GM18507 (cell line): ENCODE data around the gene PIK3R4.

Source experiments
- DNase-seq: peaks from one replicate; pipeline ENCODE4 v3.0.0; 2011; ENCODE audit warnings: low read depth; ENCODE audit not compliant: insufficient read length; ENCODE audit errors: extremely low spot score
- FAIRE-seq: peaks from 2 replicates; lab custom pipeline; 2011; peaks lifted over from hg19 to GRCh38; lab: Jason Lieb, UNC

PIK3R4 gene

GRCh38 chr3:130746246-130747039 lies at the start of gene PIK3R4:
Gene PIK3R4 (minus strand): TSS chr3:130746829. CDS start chr3:130745218, 1,611 bp downstream.
- FAIRE-seq (peak; percentile 99), DNase-seq (peak; percentile 89)

GRCh38 chr3:130795396-130795795 lies 48.8 kb upstream of the PIK3R4 start:
- FAIRE-seq (peak; percentile 26), DNase-seq (no peak)

GRCh38 chr3:130792246-130792645 lies 45.6 kb upstream of the PIK3R4 start:
- FAIRE-seq (no peak), DNase-seq (no peak)

- DNase-seq (no peak), FAIRE-seq (no peak)
Observed at GRCh38 chr3:130789782-130790322, 43.2 kb upstream of the PIK3R4 start.

- no peak for FAIRE-seq
- no peak for DNase-seq
Observed at GRCh38 chr3:130787422-130788068, 40.9 kb upstream of the PIK3R4 start.

GRCh38 chr3:130786306-130786705 lies 39.7 kb upstream of the PIK3R4 start:
- no peak for DNase-seq
- FAIRE-seq: no peak

GRCh38 chr3:130783629-130784028 lies 37.0 kb upstream of the PIK3R4 start:
- DNase-seq: no peak
- no peak for FAIRE-seq

- DNase-seq (no peak), FAIRE-seq (peak; percentile 48)
Observed at GRCh38 chr3:130779486-130779885, 32.9 kb upstream of the PIK3R4 start.

GRCh38 chr3:130779031-130779430 lies 32.4 kb upstream of the PIK3R4 start:
- FAIRE-seq (peak; percentile 88), DNase-seq (peak; percentile 29)

- DNase-seq: no peak
- FAIRE-seq: no peak
Observed at GRCh38 chr3:130773366-130773765, 26.7 kb upstream of the PIK3R4 start.

- DNase-seq (no peak), FAIRE-seq (no peak)
Observed at GRCh38 chr3:130772129-130772528, 25.5 kb upstream of the PIK3R4 start.

GRCh38 chr3:130770644-130771043 lies 24.0 kb upstream of the PIK3R4 start:
- FAIRE-seq: no peak
- no peak for DNase-seq

GRCh38 chr3:130761730-130762311 lies 15.2 kb upstream of the PIK3R4 start:
- DNase-seq: no peak
- FAIRE-seq: peak; percentile 12

- FAIRE-seq (no peak), DNase-seq (no peak)
Observed at GRCh38 chr3:130760922-130761321, 14.3 kb upstream of the PIK3R4 start.

GRCh38 chr3:130759692-130760338 lies 13.2 kb upstream of the PIK3R4 start:
- DNase-seq (peak; percentile 26), FAIRE-seq (peak; percentile 95)

GRCh38 chr3:130758624-130759369 lies 12.2 kb upstream of the PIK3R4 start:
- FAIRE-seq (no peak), DNase-seq (no peak)

GRCh38 chr3:130757611-130758150 lies 11.1 kb upstream of the PIK3R4 start:
- DNase-seq (no peak), FAIRE-seq (no peak)

GRCh38 chr3:130755666-130756065 lies 9.0 kb upstream of the PIK3R4 start:
- DNase-seq: no peak
- FAIRE-seq: no peak

- DNase-seq: no peak
- no peak for FAIRE-seq
Observed at GRCh38 chr3:130748981-130749380, 2.4 kb upstream of the PIK3R4 start.
